ENCODE measurements around the gene ZNF835. TPM values are rescaled to one million over a fixed set of nuclear protein-coding genes. Genes with fewer than 3 reads are reported as not detected.

The ZNF835 gene
- total RNA-seq, 1 donor, result 0.72 TPM

DNA sequence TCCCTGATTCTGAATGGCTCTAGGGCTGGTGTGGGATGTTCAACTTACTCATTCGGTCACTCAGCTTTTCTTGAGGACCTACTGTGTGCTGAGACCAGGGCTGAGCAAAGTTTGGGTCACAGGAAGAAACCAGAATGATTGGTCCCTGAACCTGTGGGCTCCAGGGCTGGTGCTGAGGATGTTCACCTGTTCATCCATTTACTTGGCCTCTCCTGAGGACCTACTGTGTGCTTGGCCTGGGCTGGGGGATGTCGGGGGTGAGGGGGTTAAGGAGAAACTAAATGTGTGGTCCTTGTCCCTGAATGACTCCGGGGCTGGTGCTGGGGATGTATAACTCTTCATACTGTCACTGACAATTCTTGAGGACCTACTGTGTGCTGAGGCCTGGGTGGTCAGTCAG, 10.3 kb downstream of the ZNF835 start:
- Histone ChIP-seq H3K36me3 (ENCODE audit: insufficient read depth, low read length) (no peaks in the 10 kb centered on the region), H3K4me3 (ENCODE audit: insufficient read depth, low read length) (no peak overlapping the region), H2AFZ (ENCODE audit: low read length) (no peak overlapping the region), H4K20me1 (ENCODE audit: insufficient read depth, low read length) (no peaks in the 10 kb centered on the region), H3K9me3 (ENCODE audit: low read depth, low read length) (peaks cover 3% of the 10 kb centered on the region), H3K4me2 (ENCODE audit: insufficient read depth, low read length) (no peak overlapping the region), H3K27me3 (ENCODE audit: insufficient read depth, low read length) (no peaks in the 10 kb centered on the region), H3K27ac (ENCODE audit: low read depth, low read length) (no peak overlapping the region), H3K4me1 (ENCODE audit: insufficient read depth, low read length) (no peaks in the 10 kb centered on the region), H3K79me2 (ENCODE audit: insufficient read depth, low read length) (no peaks in the 10 kb centered on the region)
- DNase-seq (ENCODE audit: insufficient read length, low spot score, missing footprints), result no peak
- no peak for TF ChIP-seq CTCF (IDR thresholded peaks at IDR 0.05; ENCODE audit: extremely low read depth, low read depth, low read length)

- Histone ChIP-seq H3K36me3 (ENCODE audit: insufficient read depth, low read length) (no peaks in the 10 kb centered on the region), H3K9me3 (ENCODE audit: low read depth, low read length) (peaks cover 3% of the 10 kb centered on the region)
These were observed 11.0 kb downstream of the ZNF835 start for GRCh38 chr19:56660381-56661107.

GRCh38 chr19:56654151-56654550, 17.4 kb downstream of the ZNF835 start:
- no peak for TF ChIP-seq CTCF (IDR thresholded peaks at IDR 0.05; ENCODE audit: extremely low read depth, low read depth, low read length)
- Histone ChIP-seq H3K27ac (ENCODE audit: low read depth, low read length) (no peak overlapping the region), H4K20me1 (ENCODE audit: insufficient read depth, low read length) (no peaks in the 10 kb centered on the region), H3K4me1 (ENCODE audit: insufficient read depth, low read length) (no peaks in the 10 kb centered on the region), H2AFZ (ENCODE audit: low read length) (no peak overlapping the region), H3K27me3 (ENCODE audit: insufficient read depth, low read length) (no peaks in the 10 kb centered on the region), H3K79me2 (ENCODE audit: insufficient read depth, low read length) (no peaks in the 10 kb centered on the region), H3K9me3 (ENCODE audit: low read depth, low read length) (no peaks in the 10 kb centered on the region), H3K4me2 (ENCODE audit: insufficient read depth, low read length) (no peak overlapping the region), H3K4me3 (ENCODE audit: insufficient read depth, low read length) (no peak overlapping the region), H3K36me3 (ENCODE audit: insufficient read depth, low read length) (no peaks in the 10 kb centered on the region)
- DNase-seq (ENCODE audit: insufficient read length, low spot score, missing footprints), result no peak

More at GRCh38 chr19:56660381-56661107, 11.0 kb downstream of the ZNF835 start:
- Histone ChIP-seq H2AFZ (ENCODE audit: low read length) (no peak overlapping the region), H3K4me3 (ENCODE audit: insufficient read depth, low read length) (no peak overlapping the region), H3K4me2 (ENCODE audit: insufficient read depth, low read length) (no peak overlapping the region), H3K27ac (ENCODE audit: low read depth, low read length) (no peak overlapping the region), H3K27me3 (ENCODE audit: insufficient read depth, low read length) (no peaks in the 10 kb centered on the region), H3K4me1 (ENCODE audit: insufficient read depth, low read length) (no peaks in the 10 kb centered on the region), H4K20me1 (ENCODE audit: insufficient read depth, low read length) (no peaks in the 10 kb centered on the region), H3K79me2 (ENCODE audit: insufficient read depth, low read length) (no peaks in the 10 kb centered on the region)
- TF ChIP-seq CTCF (IDR thresholded peaks at IDR 0.05; ENCODE audit: extremely low read depth, low read depth, low read length), result no peak
- DNase-seq (ENCODE audit: insufficient read length, low spot score, missing footprints), result peak; percentile 68

- H4K20me1 ChIP-seq (ENCODE audit: insufficient read depth, low read length), result no peaks in the 10 kb centered on the region
- no peak overlapping the region for H3K4me3 ChIP-seq (ENCODE audit: insufficient read depth, low read length)
- peaks cover 2% of the 10 kb centered on the region for H3K9me3 ChIP-seq (ENCODE audit: low read depth, low read length)
- no peak for TF ChIP-seq CTCF (IDR thresholded peaks at IDR 0.05; ENCODE audit: extremely low read depth, low read depth, low read length)
- no peak for DNase-seq (ENCODE audit: insufficient read length, low spot score, missing footprints)
- H3K27ac ChIP-seq (ENCODE audit: low read depth, low read length), result no peak overlapping the region
- H3K27me3 ChIP-seq (ENCODE audit: insufficient read depth, low read length), result no peaks in the 10 kb centered on the region
- H2AFZ ChIP-seq (ENCODE audit: low read length), result no peak overlapping the region
- H3K4me2 ChIP-seq (ENCODE audit: insufficient read depth, low read length), result no peak overlapping the region
- H3K79me2 ChIP-seq (ENCODE audit: insufficient read depth, low read length), result no peaks in the 10 kb centered on the region
- H3K36me3 ChIP-seq (ENCODE audit: insufficient read depth, low read length), result no peaks in the 10 kb centered on the region
- H3K4me1 ChIP-seq (ENCODE audit: insufficient read depth, low read length), result no peaks in the 10 kb centered on the region
These were observed 28.0 kb downstream of the ZNF835 start for GRCh38 chr19:56643460-56643955.

Data from osteoblast (primary cell).